Stimulated activated CD8-positive, alpha-beta memory T cell treated with anti-CD3 and anti-CD28 coated beads, Interleukin-15, amount 100 ng/mL, for 1 hour (primary cell): ENCODE data around the gene PDE4DIP.
"Not testable (repeated sequence)": the region's sequence is repeated elsewhere in the genome, so short reads cannot be mapped to it uniquely, and the experiment has no call there.

Experiments
- DNase-seq: peaks from one replicate; pipeline ENCODE4 v3.0.0-alpha.2; 2020; ENCODE audit warnings: low read depth

The PDE4DIP gene

DNA sequence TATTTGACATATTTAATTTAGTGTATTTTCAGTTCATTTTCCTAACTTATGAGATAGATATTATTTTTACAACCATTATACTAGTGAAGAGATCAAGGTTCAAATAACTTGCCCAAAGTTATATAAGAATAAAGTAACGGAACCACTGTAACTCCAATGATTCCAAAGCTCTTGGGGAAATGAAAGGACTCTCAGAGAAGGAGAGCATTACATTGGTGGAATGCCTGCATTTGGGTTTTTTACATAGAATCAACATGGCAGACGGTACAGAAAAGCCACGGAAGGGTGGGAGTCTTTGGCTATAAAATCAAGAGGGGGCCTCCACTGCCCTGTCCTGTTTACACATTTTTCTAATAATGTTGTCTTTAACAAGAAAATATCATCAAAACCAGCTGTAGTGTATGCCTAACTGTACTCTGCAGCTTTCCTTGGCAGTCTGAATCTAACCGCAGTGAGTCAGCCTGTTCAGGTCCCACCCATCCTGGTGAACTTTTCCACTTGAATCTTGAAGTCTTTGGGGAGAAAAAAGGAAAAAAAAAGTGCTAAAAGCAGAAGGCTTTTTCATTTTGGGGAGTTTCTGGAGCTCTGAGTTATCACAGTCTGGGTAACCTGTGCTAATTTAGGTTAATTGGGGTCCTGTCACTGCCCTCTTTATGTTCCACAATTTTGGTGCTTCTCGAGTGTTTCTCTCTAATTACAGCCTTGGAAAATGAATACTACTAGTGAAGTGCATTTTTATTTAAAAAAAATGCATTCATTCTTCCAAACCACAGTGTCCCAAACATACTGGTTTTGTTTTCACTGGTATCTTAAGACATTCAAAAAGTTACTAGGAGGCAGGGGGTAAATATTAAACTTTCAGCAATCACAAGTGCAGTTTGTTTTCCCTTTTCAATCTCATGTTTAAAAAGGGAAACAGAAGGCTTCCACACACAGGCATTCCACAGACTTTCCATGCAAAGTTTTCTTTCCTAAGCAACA, 30.5 kb downstream of the PDE4DIP start:
- not testable (repeated sequence) for DNase-seq

DNA sequence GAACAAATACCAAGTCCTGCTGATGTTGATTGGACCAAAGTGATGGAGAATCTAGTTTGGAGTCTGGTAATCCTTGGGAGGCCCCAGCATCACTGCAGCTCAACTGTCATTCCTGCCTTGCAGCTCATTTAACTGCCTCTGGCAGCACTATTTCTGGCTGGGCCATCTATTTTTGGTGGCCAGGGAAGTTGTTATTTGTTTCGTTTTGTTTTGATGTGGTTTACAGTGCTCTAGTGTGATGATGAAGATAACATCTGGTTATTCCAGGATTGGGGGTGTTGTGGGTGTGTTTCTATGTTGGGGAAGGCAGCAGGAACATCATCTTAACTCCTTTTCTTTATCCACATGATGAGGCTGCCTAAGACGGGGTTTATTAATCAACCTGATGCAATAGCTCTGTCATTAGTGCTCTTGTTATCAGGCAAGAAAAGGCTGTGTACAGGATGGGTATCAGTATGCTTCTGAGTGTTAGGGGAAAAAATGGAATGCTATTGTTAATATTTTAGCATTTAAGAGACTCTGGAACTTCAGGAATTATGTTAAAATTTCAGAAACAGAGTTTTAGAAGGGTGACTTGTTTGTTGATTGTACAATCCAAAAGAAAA, 35.7 kb downstream of the PDE4DIP start:
- not testable (repeated sequence) for DNase-seq

DNA sequence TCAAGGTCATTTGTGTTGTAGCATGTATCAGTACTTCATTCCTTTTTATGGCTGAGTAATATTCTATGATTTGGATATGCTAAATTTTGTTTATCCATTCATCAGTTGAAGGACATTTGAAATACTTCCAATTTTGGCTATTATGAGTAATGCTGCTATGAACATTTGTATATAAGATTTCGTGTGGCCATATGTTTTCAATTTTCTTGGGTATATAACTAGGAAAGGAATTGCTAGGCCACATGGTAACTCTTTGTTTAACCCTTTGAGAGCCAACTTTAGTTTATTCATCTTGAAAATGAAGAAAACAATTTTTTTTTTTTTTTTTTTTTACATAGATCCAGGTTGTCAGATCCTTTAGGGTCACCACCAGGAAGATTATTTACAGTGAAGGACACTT, 37.0 kb downstream of the PDE4DIP start:
- not testable (repeated sequence) for DNase-seq

DNA sequence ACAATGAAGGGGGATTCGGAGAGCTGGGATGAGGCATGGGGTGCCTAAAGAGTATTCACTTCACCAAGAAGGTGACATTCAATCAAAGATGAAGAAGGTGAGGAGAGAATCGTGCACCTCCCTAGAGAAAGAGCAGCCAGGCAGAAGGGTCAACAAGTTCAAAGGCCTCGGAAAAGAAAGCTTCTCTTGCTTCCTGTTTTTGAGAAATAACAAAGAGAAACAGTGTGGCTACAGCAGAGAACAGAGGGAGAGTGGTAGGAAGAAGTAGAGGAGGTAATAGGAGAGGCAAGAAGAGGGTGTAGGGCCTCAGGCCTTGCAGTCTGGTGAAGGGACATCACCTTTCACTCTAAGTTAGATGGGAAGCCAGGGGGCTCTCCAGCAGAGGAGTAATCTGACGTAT, 41.0 kb downstream of the PDE4DIP start:
- not testable (repeated sequence) for DNase-seq

- not testable (repeated sequence) for DNase-seq
These were observed 42.1 kb downstream of the PDE4DIP start for GRCh38 chr1:148886293-148886692.

- not testable (repeated sequence) for DNase-seq
These were observed 44.4 kb downstream of the PDE4DIP start for GRCh38 chr1:148888597-148888996.

GRCh38 chr1:148889267-148890074, 45.2 kb downstream of the PDE4DIP start:
- not testable (repeated sequence) for DNase-seq

GRCh38 chr1:148890075-148890568, 45.9 kb downstream of the PDE4DIP start:
- not testable (repeated sequence) for DNase-seq

DNA sequence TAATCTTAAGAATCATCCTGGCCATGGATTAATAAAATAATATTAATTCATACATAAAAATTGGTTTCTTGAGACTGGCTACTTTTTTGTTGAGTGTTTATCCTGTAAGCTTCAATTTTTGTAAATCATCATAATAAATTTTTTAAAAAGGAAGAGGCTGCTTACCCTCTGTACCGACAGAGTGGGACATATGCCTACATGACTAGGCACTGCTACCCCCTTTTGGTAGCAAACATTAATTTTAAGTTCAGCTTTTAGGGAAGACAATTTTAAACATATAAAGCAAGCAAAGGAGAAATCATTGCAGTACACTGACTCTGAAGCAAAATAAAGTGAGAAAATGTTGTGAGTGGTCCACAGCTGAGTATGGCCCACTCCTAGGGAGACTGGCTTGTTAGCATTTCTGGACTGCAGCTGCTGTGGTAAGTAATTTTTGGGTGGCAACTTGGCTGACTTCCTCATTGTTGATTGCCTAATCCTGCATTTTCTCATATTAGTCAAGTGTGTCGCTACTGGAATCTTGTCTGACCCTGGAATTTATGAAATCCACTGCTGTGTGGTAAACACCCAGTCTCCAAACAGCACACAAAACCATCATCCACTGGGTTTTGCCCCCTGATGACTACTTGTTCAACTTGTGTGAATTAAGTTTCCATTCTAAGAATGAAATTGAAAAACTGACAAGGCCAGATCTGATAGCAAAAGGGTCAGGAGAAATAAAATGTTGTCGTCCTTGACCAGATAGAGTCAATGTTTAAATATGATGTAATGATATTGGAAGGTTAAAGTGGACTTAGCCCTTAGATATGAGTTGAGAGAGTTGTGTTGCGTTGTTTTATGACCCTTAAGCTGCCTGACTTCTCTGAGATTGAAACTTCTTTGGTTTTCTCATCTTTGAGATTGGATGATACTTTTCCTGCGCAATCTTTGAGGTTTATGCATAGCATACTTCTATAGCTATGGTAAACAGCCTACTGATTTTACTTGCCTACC, 50.4 kb downstream of the PDE4DIP start:
- DNase-seq = not testable (repeated sequence)

DNA sequence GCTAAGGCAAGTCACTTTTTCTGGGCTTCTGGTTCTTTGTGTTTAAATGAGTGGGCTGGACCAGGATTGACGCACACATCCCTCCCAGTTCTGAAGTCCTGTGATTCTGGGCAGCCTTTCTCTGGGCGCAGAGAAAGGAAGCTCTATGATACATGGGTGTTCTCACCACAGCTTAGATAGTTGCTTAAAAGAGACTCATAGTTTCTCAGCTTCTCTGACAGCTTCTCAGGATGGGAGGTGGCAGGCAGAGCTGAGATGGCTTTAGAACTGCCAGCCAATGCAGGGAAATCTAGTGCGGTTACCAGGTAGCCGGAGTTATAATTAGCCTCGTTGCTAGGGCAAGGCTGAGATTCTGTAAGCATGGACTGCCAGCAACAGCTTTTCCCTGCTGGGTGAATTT, 55.8 kb downstream of the PDE4DIP start:
- not testable (repeated sequence) for DNase-seq

- DNase-seq = not testable (repeated sequence)
These were observed 56.5 kb downstream of the PDE4DIP start for GRCh38 chr1:148900691-148901090.

- not testable (repeated sequence) for DNase-seq
These were observed 57.1 kb downstream of the PDE4DIP start for GRCh38 chr1:148901150-148901952.

DNA sequence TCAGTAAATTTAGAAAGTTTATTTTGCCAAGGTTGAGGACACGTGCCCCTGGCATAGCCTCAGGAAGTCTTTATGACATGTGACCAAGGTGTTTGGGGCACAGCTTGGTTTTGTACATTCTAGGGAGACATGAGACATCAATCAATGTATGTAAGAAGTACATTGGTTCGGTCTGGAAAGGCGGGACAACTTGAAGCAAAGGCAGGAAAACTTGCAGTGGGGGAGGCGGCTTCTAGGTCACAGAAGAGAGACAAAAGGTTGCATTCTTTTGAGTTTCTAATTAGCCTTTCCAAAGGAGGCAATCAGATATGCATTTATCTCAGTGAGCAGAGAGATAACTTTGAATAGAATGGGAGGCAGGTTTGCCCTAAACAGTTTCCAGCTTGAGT, 57.7 kb downstream of the PDE4DIP start:
- not testable (repeated sequence) for DNase-seq

DNA sequence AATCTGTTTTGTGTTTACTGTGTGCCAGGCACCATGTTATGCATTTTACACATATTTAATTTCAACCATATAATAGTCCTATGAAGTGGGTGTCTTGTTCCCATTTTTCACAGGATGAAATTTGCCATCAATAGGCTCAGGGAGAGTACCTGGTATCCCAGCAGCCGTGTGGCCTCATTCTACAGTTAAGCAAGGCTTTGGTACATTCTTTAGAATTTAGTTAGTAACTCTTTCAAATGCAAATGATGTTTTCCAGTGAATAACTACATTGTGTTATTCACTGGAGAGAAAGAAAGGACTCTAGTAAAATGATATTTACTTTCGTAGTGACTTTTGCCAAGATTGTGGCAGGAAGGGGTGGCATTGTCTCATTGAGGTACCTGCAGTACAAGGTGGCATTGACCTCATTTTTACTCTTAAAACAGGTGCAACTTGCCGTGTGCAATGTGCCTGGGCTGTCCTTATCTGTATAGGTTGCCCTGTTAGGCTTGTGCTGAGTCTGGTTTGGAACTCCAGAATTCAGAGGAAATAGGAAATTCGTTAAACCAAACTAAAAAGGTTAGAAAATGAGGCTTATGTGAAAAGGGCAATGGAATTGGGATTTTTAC, 65.1 kb downstream of the PDE4DIP start:
- DNase-seq = not testable (repeated sequence)

- DNase-seq = not testable (repeated sequence)
These were observed 67.2 kb downstream of the PDE4DIP start for GRCh38 chr1:148911303-148911928.

- not testable (repeated sequence) for DNase-seq
These were observed 72.0 kb downstream of the PDE4DIP start for GRCh38 chr1:148916222-148916621.

DNA sequence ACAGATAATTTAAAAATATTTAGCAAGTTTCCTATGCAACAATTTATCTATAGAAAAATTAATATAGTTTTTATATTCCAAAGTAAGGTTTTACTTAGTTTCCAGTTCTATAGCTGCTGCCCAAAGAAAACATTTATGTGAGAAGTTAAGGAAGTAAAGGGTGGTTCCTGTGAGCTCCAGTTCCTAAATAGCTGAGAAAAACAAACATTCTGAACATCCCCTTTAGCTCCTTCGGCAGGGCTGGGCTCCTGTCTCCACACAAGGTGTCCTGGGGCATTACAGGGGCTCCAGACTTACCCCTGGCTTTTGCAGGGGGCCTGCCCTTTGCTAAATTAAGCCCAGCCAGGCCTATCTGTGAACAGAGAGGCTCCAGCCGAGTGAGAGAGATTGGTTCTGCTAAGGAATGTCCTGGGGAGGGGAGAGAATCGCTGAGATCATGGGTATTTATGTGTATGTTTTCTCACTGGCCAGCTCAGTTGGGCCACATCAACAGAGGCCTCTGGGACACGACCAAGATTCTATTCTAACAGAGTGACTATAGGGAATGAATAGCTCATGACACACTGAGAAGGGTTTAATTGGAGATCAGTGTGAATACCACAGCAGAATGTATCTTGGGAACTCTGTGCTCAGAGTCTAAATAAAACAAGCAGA, 72.6 kb downstream of the PDE4DIP start:
- not testable (repeated sequence) for DNase-seq

GRCh38 chr1:148918836-148919447, 74.7 kb downstream of the PDE4DIP start:
- DNase-seq = not testable (repeated sequence)
